RPMI8226 (cell line): ENCODE measurements around the gene RNASE1.
A peak's percentile ranks its signal among the peaks of the same experiment; 100 is the strongest.

ENCODE experiments used
- DNase-seq: peaks from one replicate; pipeline ENCODE4 v3.0.0-alpha.2; 2015

The RNASE1 gene

GRCh38 chr14:20807304-20808161 lies 4.9 kb upstream of the RNASE1 start:
- DNase-seq = no peak

GRCh38 chr14:20805485-20805884 lies 2.8 kb upstream of the RNASE1 start:
- DNase-seq = no peak

GRCh38 chr14:20803223-20803622 lies 579 bp upstream of the RNASE1 start:
- DNase-seq = no peak

GRCh38 chr14:20801726-20802125 lies 918 bp downstream of the RNASE1 start:
- no peak for DNase-seq

- peak; percentile 64 for DNase-seq
These were observed 2.6 kb downstream of the RNASE1 start for GRCh38 chr14:20799892-20800544.

- peak; percentile 3 for DNase-seq
These were observed 3.2 kb downstream of the RNASE1 start for GRCh38 chr14:20799456-20799891.

- no peak for DNase-seq
These were observed 3.7 kb downstream of the RNASE1 start for GRCh38 chr14:20798932-20799331.

GRCh38 chr14:20798318-20798717 lies 4.3 kb downstream of the RNASE1 start:
- no peak for DNase-seq

GRCh38 chr14:20797164-20797563 lies 5.5 kb downstream of the RNASE1 start:
- no peak for DNase-seq

- no peak for DNase-seq
These were observed 7.8 kb downstream of the RNASE1 start for GRCh38 chr14:20794644-20795369.

GRCh38 chr14:20792556-20792955 lies 10.1 kb downstream of the RNASE1 start:
- DNase-seq = no peak

- no peak for DNase-seq
These were observed 11.0 kb downstream of the RNASE1 start for GRCh38 chr14:20791597-20791996.

GRCh38 chr14:20791187-20791586 lies 11.5 kb downstream of the RNASE1 start:
- no peak for DNase-seq

- DNase-seq = no peak
These were observed 12.1 kb downstream of the RNASE1 start for GRCh38 chr14:20790464-20791116.

GRCh38 chr14:20789230-20789813 lies 13.3 kb downstream of the RNASE1 start:
- no peak for DNase-seq

GRCh38 chr14:20787025-20787424 lies 15.6 kb downstream of the RNASE1 start:
- DNase-seq = no peak

- DNase-seq = no peak
These were observed 20.3 kb downstream of the RNASE1 start for GRCh38 chr14:20782280-20782890.

- no peak for DNase-seq
These were observed 20.8 kb downstream of the RNASE1 start for GRCh38 chr14:20781803-20782202.

- DNase-seq = no peak
These were observed 26.7 kb downstream of the RNASE1 start for GRCh38 chr14:20775901-20776300.

GRCh38 chr14:20775043-20775442 lies 27.6 kb downstream of the RNASE1 start:
- DNase-seq = no peak

- no peak for DNase-seq
These were observed 28.3 kb downstream of the RNASE1 start for GRCh38 chr14:20774258-20774824.

GRCh38 chr14:20772650-20773049 lies 30.0 kb downstream of the RNASE1 start:
- DNase-seq = no peak
